Panc1 (cell line): ENCODE data around the gene NUDT4.

Experiments
- POLR2AphosphoS5 ChIP-seq: IDR thresholded peaks from 2 replicates; pipeline ENCODE4 v1.6.1; 2012; ENCODE audit warnings: mild to moderate bottlenecking, low read depth, low read length, moderate library complexity
- SIN3A ChIP-seq: IDR thresholded peaks from 2 replicates; pipeline ENCODE4 v1.6.1; 2012; ENCODE audit warnings: low read depth, mild to moderate bottlenecking, low read length, moderate library complexity, borderline replicate concordance; ENCODE audit not compliant: insufficient read depth
- TF ChIP-seq, protein P1 (sequence below): fragments of 450-650 bp; IDR thresholded peaks from 2 replicates; pipeline ENCODE4 v1.5.1; 2017; ENCODE audit warnings: mild to moderate bottlenecking
- TF ChIP-seq, protein P2 (sequence below), 2 experiments: IDR thresholded peaks; 2 replicates each; pipeline ENCODE4 v1.6.1; 2011 to 2012; ENCODE audit warnings: low read depth in 2 of 2, control low read depth in 1 of 2, low read length in 1 of 2, mild to moderate bottlenecking in 1 of 2, moderate library complexity in 1 of 2; ENCODE audit not compliant: insufficient read depth in 1 of 2

DNA sequence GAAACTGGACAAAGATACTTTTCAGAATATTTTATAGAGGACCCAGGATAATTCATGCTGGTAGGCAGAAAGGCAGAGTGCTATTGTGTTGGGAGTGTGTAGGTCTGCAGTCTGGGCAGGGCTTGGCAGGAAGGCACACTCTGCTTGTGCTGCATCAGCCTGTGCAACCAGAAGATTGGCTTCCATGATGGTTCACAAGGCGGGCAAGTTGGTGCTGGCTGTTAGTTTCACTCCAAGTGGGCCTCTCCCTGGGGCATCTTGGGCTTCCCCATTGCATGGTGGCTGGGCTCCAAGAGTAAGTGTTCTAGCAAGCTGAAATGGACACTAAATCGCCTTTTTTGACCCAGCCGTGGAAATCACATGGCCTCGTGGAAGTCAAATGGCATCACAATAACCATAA lies 65.9 kb downstream of the NUDT4 start:
- TF ChIP-seq, protein P1, sequence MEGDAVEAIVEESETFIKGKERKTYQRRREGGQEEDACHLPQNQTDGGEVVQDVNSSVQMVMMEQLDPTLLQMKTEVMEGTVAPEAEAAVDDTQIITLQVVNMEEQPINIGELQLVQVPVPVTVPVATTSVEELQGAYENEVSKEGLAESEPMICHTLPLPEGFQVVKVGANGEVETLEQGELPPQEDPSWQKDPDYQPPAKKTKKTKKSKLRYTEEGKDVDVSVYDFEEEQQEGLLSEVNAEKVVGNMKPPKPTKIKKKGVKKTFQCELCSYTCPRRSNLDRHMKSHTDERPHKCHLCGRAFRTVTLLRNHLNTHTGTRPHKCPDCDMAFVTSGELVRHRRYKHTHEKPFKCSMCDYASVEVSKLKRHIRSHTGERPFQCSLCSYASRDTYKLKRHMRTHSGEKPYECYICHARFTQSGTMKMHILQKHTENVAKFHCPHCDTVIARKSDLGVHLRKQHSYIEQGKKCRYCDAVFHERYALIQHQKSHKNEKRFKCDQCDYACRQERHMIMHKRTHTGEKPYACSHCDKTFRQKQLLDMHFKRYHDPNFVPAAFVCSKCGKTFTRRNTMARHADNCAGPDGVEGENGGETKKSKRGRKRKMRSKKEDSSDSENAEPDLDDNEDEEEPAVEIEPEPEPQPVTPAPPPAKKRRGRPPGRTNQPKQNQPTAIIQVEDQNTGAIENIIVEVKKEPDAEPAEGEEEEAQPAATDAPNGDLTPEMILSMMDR = no peak
- no peak for TF ChIP-seq POLR2AphosphoS5
- no peak for TF ChIP-seq SIN3A
- TF ChIP-seq, protein P2, sequence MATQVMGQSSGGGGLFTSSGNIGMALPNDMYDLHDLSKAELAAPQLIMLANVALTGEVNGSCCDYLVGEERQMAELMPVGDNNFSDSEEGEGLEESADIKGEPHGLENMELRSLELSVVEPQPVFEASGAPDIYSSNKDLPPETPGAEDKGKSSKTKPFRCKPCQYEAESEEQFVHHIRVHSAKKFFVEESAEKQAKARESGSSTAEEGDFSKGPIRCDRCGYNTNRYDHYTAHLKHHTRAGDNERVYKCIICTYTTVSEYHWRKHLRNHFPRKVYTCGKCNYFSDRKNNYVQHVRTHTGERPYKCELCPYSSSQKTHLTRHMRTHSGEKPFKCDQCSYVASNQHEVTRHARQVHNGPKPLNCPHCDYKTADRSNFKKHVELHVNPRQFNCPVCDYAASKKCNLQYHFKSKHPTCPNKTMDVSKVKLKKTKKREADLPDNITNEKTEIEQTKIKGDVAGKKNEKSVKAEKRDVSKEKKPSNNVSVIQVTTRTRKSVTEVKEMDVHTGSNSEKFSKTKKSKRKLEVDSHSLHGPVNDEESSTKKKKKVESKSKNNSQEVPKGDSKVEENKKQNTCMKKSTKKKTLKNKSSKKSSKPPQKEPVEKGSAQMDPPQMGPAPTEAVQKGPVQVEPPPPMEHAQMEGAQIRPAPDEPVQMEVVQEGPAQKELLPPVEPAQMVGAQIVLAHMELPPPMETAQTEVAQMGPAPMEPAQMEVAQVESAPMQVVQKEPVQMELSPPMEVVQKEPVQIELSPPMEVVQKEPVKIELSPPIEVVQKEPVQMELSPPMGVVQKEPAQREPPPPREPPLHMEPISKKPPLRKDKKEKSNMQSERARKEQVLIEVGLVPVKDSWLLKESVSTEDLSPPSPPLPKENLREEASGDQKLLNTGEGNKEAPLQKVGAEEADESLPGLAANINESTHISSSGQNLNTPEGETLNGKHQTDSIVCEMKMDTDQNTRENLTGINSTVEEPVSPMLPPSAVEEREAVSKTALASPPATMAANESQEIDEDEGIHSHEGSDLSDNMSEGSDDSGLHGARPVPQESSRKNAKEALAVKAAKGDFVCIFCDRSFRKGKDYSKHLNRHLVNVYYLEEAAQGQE (IDR thresholded peaks at IDR 0.05; ENCODE audit: insufficient read depth in 1 of 2, low read depth in 2 of 2, low read length in 1 of 2) = no peak
